ENCODE measurements around the gene TMPRSS6. TPM values are rescaled to one million over a fixed set of nuclear protein-coding genes. Genes with fewer than 3 reads are reported as not detected.

TMPRSS6 gene
- total RNA-seq, 1 donor from 2014 or later = not detected

GRCh38 chr22:37022483-37023337 is 86.8 kb downstream of the TMPRSS6 start:
- no peak for DNase-seq (ENCODE audit: low read depth)
- Histone ChIP-seq H3K4me3 (ENCODE audit: low read depth, low read length) (no peak overlapping the region), H3K36me3 (ENCODE audit: control insufficient read depth, insufficient read depth, low read length) (peaks cover 3% of the 10 kb centered on the region), H3K27me3 (ENCODE audit: control insufficient read depth, insufficient read depth, low read length) (no peaks in the 10 kb centered on the region)
- TF ChIP-seq CTCF (IDR thresholded peaks at IDR 0.05; ENCODE audit: insufficient read depth, low read length, poor library complexity, severe bottlenecking) = no peak

DNA sequence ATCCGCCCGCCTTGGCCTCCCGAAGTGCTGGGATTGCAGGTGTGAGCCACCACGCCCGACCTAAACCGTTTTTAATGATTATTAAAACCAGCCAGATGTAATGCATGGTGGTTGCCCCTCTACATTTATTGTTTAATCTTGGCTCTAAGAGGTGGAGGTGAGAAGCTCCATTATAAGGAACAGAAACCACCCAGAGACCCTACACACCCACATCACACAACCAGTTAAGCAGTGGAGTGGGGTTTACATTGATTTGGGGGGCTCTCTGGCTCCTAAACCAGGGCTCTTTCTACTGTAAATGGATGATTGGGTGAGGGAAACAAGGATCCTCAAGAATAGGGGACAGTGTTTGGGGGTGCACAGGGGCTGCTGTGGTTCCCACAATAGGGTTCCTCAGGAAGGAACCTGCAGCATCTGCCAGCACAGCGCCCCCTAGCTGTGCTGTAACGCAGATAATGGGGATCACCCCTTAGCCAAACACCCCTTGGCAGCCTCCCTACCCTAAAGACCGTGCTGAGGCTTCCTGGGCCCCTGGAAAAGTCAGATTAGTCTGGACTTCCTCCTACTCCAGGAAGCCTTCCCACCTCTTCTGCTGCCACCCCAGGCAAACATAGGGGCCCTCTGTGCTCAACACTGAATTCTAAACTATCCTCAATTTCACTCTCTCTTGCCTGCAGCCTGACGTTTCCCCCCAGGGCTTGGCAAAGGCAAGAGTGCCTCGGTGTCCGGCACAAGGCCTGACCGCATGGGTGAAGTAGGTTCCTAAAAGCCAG is 87.6 kb downstream of the TMPRSS6 start:
- TF ChIP-seq CTCF (IDR thresholded peaks at IDR 0.05; ENCODE audit: insufficient read depth, low read length, poor library complexity, severe bottlenecking) = peak; percentile 87
- Histone ChIP-seq H3K36me3 (ENCODE audit: control insufficient read depth, insufficient read depth, low read length) (peaks cover 3% of the 10 kb centered on the region), H3K27me3 (ENCODE audit: control insufficient read depth, insufficient read depth, low read length) (no peaks in the 10 kb centered on the region), H3K4me3 (ENCODE audit: low read depth, low read length) (no peak overlapping the region)
- no peak for DNase-seq (ENCODE audit: low read depth)

- no peak for TF ChIP-seq CTCF (IDR thresholded peaks at IDR 0.05; ENCODE audit: insufficient read depth, low read length, poor library complexity, severe bottlenecking)
- H3K36me3 ChIP-seq (ENCODE audit: control insufficient read depth, insufficient read depth, low read length) = peaks cover 3% of the 10 kb centered on the region
- no peak for DNase-seq (ENCODE audit: low read depth)
Observed at GRCh38 chr22:37021041-37021440, 88.5 kb downstream of the TMPRSS6 start.

GRCh38 chr22:37020192-37020479 is 89.4 kb downstream of the TMPRSS6 start:
- DNase-seq (ENCODE audit: low read depth) = no peak
- no peak for TF ChIP-seq CTCF (IDR thresholded peaks at IDR 0.05; ENCODE audit: insufficient read depth, low read length, poor library complexity, severe bottlenecking)
- Histone ChIP-seq H3K27me3 (ENCODE audit: control insufficient read depth, insufficient read depth, low read length) (no peaks in the 10 kb centered on the region), H3K4me3 (ENCODE audit: low read depth, low read length) (peak overlapping the region; percentile 88), H3K36me3 (ENCODE audit: control insufficient read depth, insufficient read depth, low read length) (peaks cover 3% of the 10 kb centered on the region)

More at GRCh38 chr22:37021041-37021440, 88.5 kb downstream of the TMPRSS6 start:
- Histone ChIP-seq H3K4me3 (ENCODE audit: low read depth, low read length) (no peak overlapping the region), H3K27me3 (ENCODE audit: control insufficient read depth, insufficient read depth, low read length) (no peaks in the 10 kb centered on the region)

GRCh38 chr22:37019309-37020191 is 90.0 kb downstream of the TMPRSS6 start, which contains the start of the genes MPST and TST:
MPST (plus strand) TSS chr22:37019742; CDS start chr22:37019837, 95 bp downstream.
TST (minus strand) TSS chr22:37019447; CDS start chr22:37018732, 715 bp downstream.
- peak; percentile 3 for TF ChIP-seq CTCF (IDR thresholded peaks at IDR 0.05; ENCODE audit: insufficient read depth, low read length, poor library complexity, severe bottlenecking)
- Histone ChIP-seq H3K4me3 (ENCODE audit: low read depth, low read length) (peak within 1 kb of the TSS; percentile 88), H3K36me3 (ENCODE audit: control insufficient read depth, insufficient read depth, low read length) (peaks cover 3% of the 10 kb centered on the region), H3K27me3 (ENCODE audit: control insufficient read depth, insufficient read depth, low read length) (no peaks in the 10 kb centered on the region)
- no peak for DNase-seq (ENCODE audit: low read depth)

All from kidney epithelial cell (primary cell).